ENCODE measurements around the gene EXOC3L4.

DNA sequence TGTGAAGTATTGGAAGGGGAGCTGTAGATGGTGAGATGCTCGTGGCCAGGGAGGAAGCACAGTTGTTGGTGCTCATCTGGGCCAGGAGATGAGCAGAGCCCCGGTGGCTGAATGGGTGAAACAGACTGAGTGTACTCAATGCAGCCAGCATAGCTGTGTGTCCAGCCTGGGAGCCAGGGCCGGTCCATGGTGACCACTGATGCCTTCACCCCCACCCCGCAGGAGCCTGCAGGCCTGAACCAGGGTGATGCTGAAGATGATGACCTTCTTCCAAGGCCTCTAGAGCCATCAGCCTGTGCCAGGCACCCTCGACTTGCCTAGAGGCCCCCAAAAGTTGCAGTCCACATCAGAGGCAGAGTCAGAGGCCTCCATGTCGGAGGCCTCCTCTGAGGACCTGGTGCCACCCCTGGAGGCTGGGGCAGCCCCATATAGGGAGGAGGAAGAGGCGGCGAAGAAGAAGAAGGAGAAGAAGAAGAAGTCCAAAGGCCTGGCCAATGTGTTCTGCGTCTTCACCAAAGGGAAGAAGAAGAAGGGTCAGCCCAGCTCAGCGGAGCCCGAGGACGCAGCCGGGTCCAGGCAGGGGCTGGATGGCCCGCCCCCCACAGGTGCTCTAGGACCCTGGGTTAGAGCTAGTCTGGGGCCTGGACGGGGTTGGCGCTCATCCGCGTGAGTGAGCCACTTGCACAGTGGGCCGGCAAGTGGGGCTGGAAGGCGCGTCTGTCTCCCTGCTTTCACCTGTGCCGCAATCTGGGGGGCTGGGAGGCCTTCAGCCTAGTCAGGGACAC is 31.8 kb downstream of the EXOC3L4 start:
- TF ChIP-seq, protein P1, sequence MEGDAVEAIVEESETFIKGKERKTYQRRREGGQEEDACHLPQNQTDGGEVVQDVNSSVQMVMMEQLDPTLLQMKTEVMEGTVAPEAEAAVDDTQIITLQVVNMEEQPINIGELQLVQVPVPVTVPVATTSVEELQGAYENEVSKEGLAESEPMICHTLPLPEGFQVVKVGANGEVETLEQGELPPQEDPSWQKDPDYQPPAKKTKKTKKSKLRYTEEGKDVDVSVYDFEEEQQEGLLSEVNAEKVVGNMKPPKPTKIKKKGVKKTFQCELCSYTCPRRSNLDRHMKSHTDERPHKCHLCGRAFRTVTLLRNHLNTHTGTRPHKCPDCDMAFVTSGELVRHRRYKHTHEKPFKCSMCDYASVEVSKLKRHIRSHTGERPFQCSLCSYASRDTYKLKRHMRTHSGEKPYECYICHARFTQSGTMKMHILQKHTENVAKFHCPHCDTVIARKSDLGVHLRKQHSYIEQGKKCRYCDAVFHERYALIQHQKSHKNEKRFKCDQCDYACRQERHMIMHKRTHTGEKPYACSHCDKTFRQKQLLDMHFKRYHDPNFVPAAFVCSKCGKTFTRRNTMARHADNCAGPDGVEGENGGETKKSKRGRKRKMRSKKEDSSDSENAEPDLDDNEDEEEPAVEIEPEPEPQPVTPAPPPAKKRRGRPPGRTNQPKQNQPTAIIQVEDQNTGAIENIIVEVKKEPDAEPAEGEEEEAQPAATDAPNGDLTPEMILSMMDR (IDR thresholded peaks at IDR 0.05; ENCODE audit: low read depth, low read length, poor library complexity, severe bottlenecking): no peak
- no peak for TF ChIP-seq EZH2phosphoT487 (IDR thresholded peaks at IDR 0.05; ENCODE audit: borderline replicate concordance, low read length)
